Neural cell (in vitro differentiated cells): Measurements from ENCODE around the gene DDHD1. TPM values are rescaled to one million over a fixed set of nuclear protein-coding genes. Genes with fewer than 3 reads are reported as not detected.

Experiments
- H2AFZ ChIP-seq: fragments of 200-600, 300-800 bp; sonication (generic), shearing (Covaris generic); 2 replicates; pipeline ENCODE4 v1.6.0; 2014; ENCODE audit warnings: low read depth, mild to moderate bottlenecking, antibody characterized with exemption, low read length, moderate library complexity
- H3F3A ChIP-seq: fragments of 200-600 bp; shearing (Covaris generic); 2 replicates; pipeline ENCODE4 v1.6.1; 2016; ENCODE audit warnings: mild to moderate bottlenecking, moderate library complexity, mixed read lengths, antibody characterized with exemption, low read length; ENCODE audit not compliant: insufficient read depth, poor library complexity, severe bottlenecking
- H3K27ac ChIP-seq: fragments of 200-600, 300-800 bp; sonication (generic), shearing (Covaris generic); 2 replicates; pipeline ENCODE4 v1.5.1; 2014; ENCODE audit warnings: mild to moderate bottlenecking, low read length, moderate library complexity
- H3K27me3 ChIP-seq: fragments of 300-800, 200-600 bp; sonication (generic), shearing (Covaris generic); 2 replicates; pipeline ENCODE4 v1.6.0; 2014; ENCODE audit warnings: mild to moderate bottlenecking, low read depth, low read length, moderate library complexity; ENCODE audit not compliant: insufficient read depth
- H3K36me3 ChIP-seq: fragments of 300-800, 200-600 bp; sonication (generic), shearing (Covaris generic); 2 replicates; pipeline ENCODE4 v1.5.1; 2014; ENCODE audit warnings: mild to moderate bottlenecking, antibody characterized with exemption, low read length, moderate library complexity; ENCODE audit not compliant: insufficient read depth
- H3K4me2 ChIP-seq: fragments of 300-800, 200-600 bp; sonication (generic), shearing (Covaris generic); 2 replicates; pipeline ENCODE4 v1.6.0; 2014; ENCODE audit warnings: mild to moderate bottlenecking, low read length
- H3K4me3 ChIP-seq: fragments of 300-800, 200-600 bp; sonication (generic), shearing (Covaris generic); 2 replicates; pipeline ENCODE4 v1.5.1; 2014; ENCODE audit warnings: mild to moderate bottlenecking, low read length, moderate library complexity
- H3K79me2 ChIP-seq: fragments of 200-600 bp; shearing (Covaris generic); replicated peaks from 2 replicates; pipeline ENCODE4 v1.6.0; 2014; ENCODE audit warnings: mild to moderate bottlenecking, low read length, moderate library complexity; ENCODE audit not compliant: insufficient read depth
- H3K9ac ChIP-seq: fragments of 300-800, 200-600 bp; sonication (generic), shearing (Covaris generic); 2 replicates; pipeline ENCODE4 v1.6.1; 2016; ENCODE audit warnings: mild to moderate bottlenecking, low read length, mixed read lengths
- H3K9me2 ChIP-seq: fragments of 200-600 bp; shearing (Covaris generic); 2 replicates; pipeline ENCODE4 v1.6.1; 2016; ENCODE audit warnings: mild to moderate bottlenecking, low read length, mixed read lengths; ENCODE audit not compliant: insufficient read depth
- H3K9me3 ChIP-seq: fragments of 200-600, 300-800 bp; sonication (generic), shearing (Covaris generic); 2 replicates; pipeline ENCODE4 v1.6.1; 2016; ENCODE audit warnings: mild to moderate bottlenecking, mixed run types, low read length, moderate library complexity, mixed read lengths
- H4K20me1 ChIP-seq: fragments of 200-600 bp; shearing (Covaris generic); 2 replicates; pipeline ENCODE4 v1.6.1; 2016; ENCODE audit warnings: mild to moderate bottlenecking, mixed run types; ENCODE audit not compliant: insufficient read depth
- CTCF ChIP-seq: fragments of 450-650 bp; IDR thresholded peaks from 2 replicates; pipeline ENCODE4 v1.5.1; 2014; ENCODE audit warnings: antibody characterized with exemption, mild to moderate bottlenecking, moderate library complexity; ENCODE audit not compliant: poor library complexity, severe bottlenecking
- EP300 ChIP-seq: fragments of 450-650 bp; conservative IDR thresholded peaks from 2 replicates; pipeline ENCODE4 v1.6.1; 2014; ENCODE audit warnings: antibody characterized with exemption, mild to moderate bottlenecking, moderate library complexity; ENCODE audit not compliant: poor library complexity, severe bottlenecking
- EZH2 ChIP-seq: fragments of 200-600, 300-800 bp; shearing (Covaris generic), sonication (generic); IDR thresholded peaks from 2 replicates; pipeline ENCODE4 v1.6.1; 2014; ENCODE audit warnings: antibody characterized with exemption, low read length, borderline replicate concordance, mild to moderate bottlenecking; ENCODE audit not compliant: insufficient read depth, poor library complexity, severe bottlenecking
- MXI1 ChIP-seq: fragments of 450-650 bp; conservative IDR thresholded peaks from 2 replicates; pipeline ENCODE4 v1.6.1; 2014; ENCODE audit warnings: antibody characterized with exemption, mild to moderate bottlenecking; ENCODE audit not compliant: poor library complexity, severe bottlenecking
- POLR2AphosphoS5 ChIP-seq: IDR thresholded peaks from 2 replicates; pipeline ENCODE4 v1.6.1; 2012
- RAD21 ChIP-seq: fragments of 450-650 bp; conservative IDR thresholded peaks from 2 replicates; pipeline ENCODE4 v1.6.1; 2014; ENCODE audit warnings: antibody characterized with exemption, mild to moderate bottlenecking, moderate library complexity
- REST ChIP-seq: IDR thresholded peaks from 2 replicates; pipeline ENCODE4 v1.6.1; 2012; ENCODE audit warnings: borderline replicate concordance
- SMC3 ChIP-seq: fragments of 450-650 bp; conservative IDR thresholded peaks from 2 replicates; pipeline ENCODE4 v1.6.1; 2014; ENCODE audit warnings: antibody characterized with exemption, mild to moderate bottlenecking, moderate library complexity; ENCODE audit not compliant: poor library complexity
- TAF1 ChIP-seq: IDR thresholded peaks from 2 replicates; pipeline ENCODE4 v1.6.1; 2012; ENCODE audit warnings: low read depth
- polyA plus RNA-seq: library from polyadenylated mRNA; depleted of rRNA; stranded (reverse); fragments of >200 nt; gene quantifications from 2 replicates; pipeline ENCODE4 v1.2.3, GENCODE V29; 2014

Gene DDHD1
- polyA plus RNA-seq, 1 donor from 2014 or later = 13.9 TPM

- TF ChIP-seq POLR2AphosphoS5 = no peak
- no peak for TF ChIP-seq SMC3
- no peak for TF ChIP-seq EP300
- TF ChIP-seq RAD21 = no peak
- no peak for TF ChIP-seq TAF1
- no peak for TF ChIP-seq EZH2
- TF ChIP-seq REST = no peak
- no peak for TF ChIP-seq MXI1
- TF ChIP-seq CTCF = no peak
- Histone ChIP-seq H3K27me3 (no peaks in the 10 kb centered on the region), H4K20me1 (no peaks in the 10 kb centered on the region), H3K27ac (no peak overlapping the region), H3F3A (no peaks in the 10 kb centered on the region), H2AFZ (no peak overlapping the region), H3K9me2 (no peaks in the 10 kb centered on the region), H3K4me3 (no peak overlapping the region), H3K79me2 (no peaks in the 10 kb centered on the region), H3K9ac (no peak overlapping the region), H3K4me2 (no peak overlapping the region), H3K36me3 (no peaks in the 10 kb centered on the region), H3K9me3 (no peaks in the 10 kb centered on the region)
These were observed 129.8 kb downstream of the DDHD1 start for GRCh38 chr14:53023325-53023724.

GRCh38 chr14:53022593-53022992 lies 130.5 kb downstream of the DDHD1 start:
- no peaks in the 10 kb centered on the region for H4K20me1 ChIP-seq
- H3K9me2 ChIP-seq = no peaks in the 10 kb centered on the region
- H3K79me2 ChIP-seq = no peaks in the 10 kb centered on the region
- H3K9me3 ChIP-seq = no peaks in the 10 kb centered on the region
- H3K9ac ChIP-seq = no peak overlapping the region
- H3K36me3 ChIP-seq = no peaks in the 10 kb centered on the region
- no peak for TF ChIP-seq REST
- TF ChIP-seq RAD21 = no peak
- TF ChIP-seq SMC3 = no peak
- no peak for TF ChIP-seq MXI1
- TF ChIP-seq EP300 = no peak
- TF ChIP-seq TAF1 = no peak
- no peak for TF ChIP-seq CTCF
- H2AFZ ChIP-seq = no peak overlapping the region
- no peak overlapping the region for H3K4me2 ChIP-seq
- no peak overlapping the region for H3K27ac ChIP-seq
- H3F3A ChIP-seq = no peaks in the 10 kb centered on the region
- H3K4me3 ChIP-seq = no peak overlapping the region
- H3K27me3 ChIP-seq = no peaks in the 10 kb centered on the region
